Neural crest cell (in vitro differentiated cells): ENCODE measurements around the gene CYTIP. TPM values are rescaled to one million over a fixed set of nuclear protein-coding genes. Genes with fewer than 3 reads are reported as not detected.
"Not testable (repeated sequence)": the region's sequence is repeated elsewhere in the genome, so short reads cannot be mapped to it uniquely, and the experiment has no call there.

Experiments used
- DNase-seq: peaks from one replicate; pipeline ENCODE4 v3.0.0; 2021; ENCODE audit warnings: low read depth, mixed read lengths, low spot score
- H3K27ac Mint-ChIP-seq: one replicate; pipeline ENCODE4 v1.8.0; 2021; ENCODE audit warnings: mild to moderate bottlenecking, mixed read lengths; ENCODE audit not compliant: unreplicated experiment
- H3K27me3 Mint-ChIP-seq: 2 replicates; pipeline ENCODE4 v1.8.0; 2021; ENCODE audit warnings: low read depth, mild to moderate bottlenecking, mixed read lengths
- H3K36me3 Mint-ChIP-seq: 2 replicates; pipeline ENCODE4 v1.8.0; 2021; ENCODE audit warnings: low read depth, mild to moderate bottlenecking, mixed read lengths
- H3K4me1 Mint-ChIP-seq: 2 replicates; pipeline ENCODE4 v1.8.0; 2021; ENCODE audit warnings: mixed read lengths
- H3K4me3 Mint-ChIP-seq: one replicate; pipeline ENCODE4 v1.8.0; 2021; ENCODE audit warnings: mild to moderate bottlenecking, mixed read lengths
- H3K9me3 Mint-ChIP-seq: 2 replicates; pipeline ENCODE4 v1.8.0; 2021; ENCODE audit warnings: mixed read lengths
- total RNA-seq: library from RNA; stranded (reverse); gene quantifications from 2 replicates; pipeline ENCODE4 v1.2.1, GENCODE V29; 2021
- TF ChIP-seq, protein P1 (sequence below): fragments of 200-600 bp; sonication (generic); conservative IDR thresholded peaks from 2 replicates; pipeline ENCODE4 v1.5.0; 2021; ENCODE audit warnings: antibody characterized with exemption, mild to moderate bottlenecking

Gene CYTIP
- total RNA-seq, 1 donor from 2014 or later, result 0.35 TPM

GRCh38 chr2:157418239-157418641, 25.6 kb downstream of the CYTIP start:
- Mint-ChIP-seq H3K27ac (no peak overlapping the region), H3K4me3 (no peak overlapping the region), H3K9me3 (peaks cover 2% of the 10 kb centered on the region), H3K4me1 (no peaks in the 10 kb centered on the region), H3K27me3 (no peaks in the 10 kb centered on the region), H3K36me3 (no peaks in the 10 kb centered on the region)
- no peak for DNase-seq
- TF ChIP-seq, protein P1, sequence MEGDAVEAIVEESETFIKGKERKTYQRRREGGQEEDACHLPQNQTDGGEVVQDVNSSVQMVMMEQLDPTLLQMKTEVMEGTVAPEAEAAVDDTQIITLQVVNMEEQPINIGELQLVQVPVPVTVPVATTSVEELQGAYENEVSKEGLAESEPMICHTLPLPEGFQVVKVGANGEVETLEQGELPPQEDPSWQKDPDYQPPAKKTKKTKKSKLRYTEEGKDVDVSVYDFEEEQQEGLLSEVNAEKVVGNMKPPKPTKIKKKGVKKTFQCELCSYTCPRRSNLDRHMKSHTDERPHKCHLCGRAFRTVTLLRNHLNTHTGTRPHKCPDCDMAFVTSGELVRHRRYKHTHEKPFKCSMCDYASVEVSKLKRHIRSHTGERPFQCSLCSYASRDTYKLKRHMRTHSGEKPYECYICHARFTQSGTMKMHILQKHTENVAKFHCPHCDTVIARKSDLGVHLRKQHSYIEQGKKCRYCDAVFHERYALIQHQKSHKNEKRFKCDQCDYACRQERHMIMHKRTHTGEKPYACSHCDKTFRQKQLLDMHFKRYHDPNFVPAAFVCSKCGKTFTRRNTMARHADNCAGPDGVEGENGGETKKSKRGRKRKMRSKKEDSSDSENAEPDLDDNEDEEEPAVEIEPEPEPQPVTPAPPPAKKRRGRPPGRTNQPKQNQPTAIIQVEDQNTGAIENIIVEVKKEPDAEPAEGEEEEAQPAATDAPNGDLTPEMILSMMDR, result no peak

GRCh38 chr2:157415591-157416101, 28.2 kb downstream of the CYTIP start:
- DNase-seq, result no peak
- Mint-ChIP-seq H3K27ac (no peak overlapping the region), H3K4me1 (no peaks in the 10 kb centered on the region), H3K4me3 (no peak overlapping the region), H3K9me3 (no peaks in the 10 kb centered on the region), H3K27me3 (no peaks in the 10 kb centered on the region), H3K36me3 (no peaks in the 10 kb centered on the region)
- TF ChIP-seq, protein P1, result no peak

- Mint-ChIP-seq H3K27me3 (no peaks in the 10 kb centered on the region), H3K9me3 (no peaks in the 10 kb centered on the region), H3K4me3 (no peak overlapping the region), H3K36me3 (no peaks in the 10 kb centered on the region), H3K4me1 (no peaks in the 10 kb centered on the region), H3K27ac (no peak overlapping the region)
- TF ChIP-seq, protein P1, result no peak
- no peak for DNase-seq
These were observed 29.8 kb downstream of the CYTIP start for GRCh38 chr2:157414050-157414449.

DNA sequence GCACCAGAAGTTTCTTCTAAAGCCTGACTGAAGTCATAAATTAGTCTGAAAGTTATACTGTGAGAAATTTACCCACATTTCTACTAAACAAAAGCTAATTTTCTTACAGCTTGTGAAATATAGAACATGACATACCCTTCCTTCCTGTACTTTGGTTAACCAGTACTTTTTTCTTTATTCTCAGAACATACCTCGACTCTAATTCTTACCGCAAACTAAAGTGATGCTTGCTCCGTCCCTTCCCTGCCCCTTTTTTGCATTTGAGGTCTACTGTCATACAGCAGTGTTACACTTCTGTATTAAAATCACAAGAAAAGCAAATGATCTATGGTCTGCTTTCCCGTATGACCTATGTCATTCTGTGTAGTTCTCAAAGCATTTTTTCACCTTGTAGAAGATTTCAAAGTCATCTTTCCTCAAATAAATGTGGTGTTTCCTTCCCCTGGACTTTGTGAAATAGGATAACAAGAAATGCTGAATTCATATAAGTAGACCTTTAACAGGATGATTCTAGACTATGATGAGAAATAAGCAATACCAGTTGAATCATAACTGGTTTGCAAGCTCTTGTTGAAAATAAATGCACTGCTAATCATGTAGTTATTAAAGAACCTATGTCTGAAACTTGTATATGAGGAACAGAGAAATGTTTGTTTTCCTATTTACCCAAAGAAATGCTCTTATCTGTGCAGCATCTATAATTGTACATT, 30.4 kb downstream of the CYTIP start:
- Mint-ChIP-seq H3K36me3 (no peaks in the 10 kb centered on the region), H3K27me3 (no peaks in the 10 kb centered on the region), H3K27ac (no peak overlapping the region), H3K4me3 (no peak overlapping the region), H3K4me1 (no peaks in the 10 kb centered on the region), H3K9me3 (no peaks in the 10 kb centered on the region)
- TF ChIP-seq, protein P1, result no peak
- no peak for DNase-seq

DNA sequence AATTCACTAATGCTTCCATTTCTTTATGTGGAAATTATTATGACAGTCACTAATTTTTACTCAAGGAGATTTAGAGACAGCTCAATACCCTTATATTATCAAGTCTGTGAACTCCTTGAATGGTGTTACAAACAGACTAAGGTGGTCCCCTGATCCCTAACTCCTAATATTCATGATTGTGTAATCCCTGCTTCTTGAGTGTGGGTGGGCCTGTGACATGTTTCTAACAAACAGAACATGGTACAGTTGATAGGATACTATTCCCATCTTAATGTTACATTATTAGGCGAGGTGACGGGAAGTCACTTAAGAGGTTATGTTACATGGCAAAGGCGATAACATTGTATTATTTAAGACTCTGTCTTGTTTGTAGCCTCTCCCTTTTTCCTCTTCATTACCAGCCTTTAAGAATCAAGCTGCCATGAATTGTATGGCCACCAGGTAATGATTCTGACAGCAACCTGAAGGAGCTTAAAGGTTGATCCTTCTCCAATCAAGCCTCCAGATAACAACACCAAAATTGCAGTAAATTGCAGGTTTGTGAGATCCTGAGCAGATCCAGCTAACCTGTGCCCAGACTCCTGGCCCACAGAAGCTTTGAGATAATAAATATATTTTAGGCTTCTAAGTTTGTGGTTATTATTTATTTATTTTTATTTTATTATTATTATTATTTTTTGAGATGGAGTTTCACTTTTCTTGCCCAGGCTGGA, 32.1 kb downstream of the CYTIP start:
- Mint-ChIP-seq H3K27me3 (no peaks in the 10 kb centered on the region), H3K4me1 (no peaks in the 10 kb centered on the region), H3K36me3 (no peaks in the 10 kb centered on the region), H3K9me3 (no peaks in the 10 kb centered on the region), H3K27ac (no peak overlapping the region), H3K4me3 (no peak overlapping the region)
- DNase-seq, result no peak
- TF ChIP-seq, protein P1, result no peak

GRCh38 chr2:157405398-157405797, 38.5 kb downstream of the CYTIP start:
- H3K27me3 Mint-ChIP-seq, H3K36me3 Mint-ChIP-seq, H3K4me3 Mint-ChIP-seq, H3K4me1 Mint-ChIP-seq, H3K27ac Mint-ChIP-seq, H3K9me3 Mint-ChIP-seq, DNase-seq: not testable (repeated sequence)
